ENCODE data around the gene PPP2R1B.

The PPP2R1B gene

GRCh38 chr11:111729831-111730311 lies 36.3 kb downstream of the PPP2R1B start:
- H3K4me3 ChIP-seq (replicated peaks; ENCODE audit: low read depth, low read length): no peak overlapping the region
- no peak for DNase-seq (ENCODE audit: extremely low read depth, low read depth)
- TF ChIP-seq CTCF (IDR thresholded peaks at IDR 0.05; ENCODE audit: low read depth, low read length, missing control alignments): no peak

- no peak overlapping the region for H3K4me3 ChIP-seq (replicated peaks; ENCODE audit: low read depth, low read length)
- no peak for DNase-seq (ENCODE audit: extremely low read depth, low read depth)
- TF ChIP-seq CTCF (IDR thresholded peaks at IDR 0.05; ENCODE audit: low read depth, low read length, missing control alignments): no peak
Measured at GRCh38 chr11:111729071-111729830, 36.9 kb downstream of the PPP2R1B start.

GRCh38 chr11:111727431-111727830 lies 38.8 kb downstream of the PPP2R1B start:
- no peak for TF ChIP-seq CTCF (IDR thresholded peaks at IDR 0.05; ENCODE audit: low read depth, low read length, missing control alignments)
- no peak overlapping the region for H3K4me3 ChIP-seq (replicated peaks; ENCODE audit: low read depth, low read length)
- no peak for DNase-seq (ENCODE audit: extremely low read depth, low read depth)

GRCh38 chr11:111726301-111726713 lies 39.9 kb downstream of the PPP2R1B start:
- H3K4me3 ChIP-seq (replicated peaks; ENCODE audit: low read depth, low read length): no peak overlapping the region
- TF ChIP-seq CTCF (IDR thresholded peaks at IDR 0.05; ENCODE audit: low read depth, low read length, missing control alignments): no peak
- no peak for DNase-seq (ENCODE audit: extremely low read depth, low read depth)

GRCh38 chr11:111725621-111726020 lies 40.6 kb downstream of the PPP2R1B start:
- TF ChIP-seq CTCF (IDR thresholded peaks at IDR 0.05; ENCODE audit: low read depth, low read length, missing control alignments): no peak
- no peak overlapping the region for H3K4me3 ChIP-seq (replicated peaks; ENCODE audit: low read depth, low read length)
- DNase-seq (ENCODE audit: extremely low read depth, low read depth): no peak

GRCh38 chr11:111724615-111725129 lies 41.5 kb downstream of the PPP2R1B start:
- DNase-seq (ENCODE audit: extremely low read depth, low read depth): no peak
- no peak for TF ChIP-seq CTCF (IDR thresholded peaks at IDR 0.05; ENCODE audit: low read depth, low read length, missing control alignments)
- no peak overlapping the region for H3K4me3 ChIP-seq (replicated peaks; ENCODE audit: low read depth, low read length)

Data from HFF-Myc (cell line).